ENCODE data around the gene GALNT15.

- TF ChIP-seq CTCF (IDR thresholded peaks at IDR 0.05) (no peak), ZFX (IDR thresholded peaks at IDR 0.05; ENCODE audit: borderline replicate concordance) (no peak)
Observed at GRCh38 chr3:16171825-16172224, 2.7 kb upstream of the GALNT15 start.

All from 22Rv1 (cell line).